ENCODE measurements around the gene CTCF. TPM values are rescaled to one million over a fixed set of nuclear protein-coding genes. Genes with fewer than 3 reads are reported as not detected.

Gene CTCF
- total and polyA plus RNA-seq, 2 experiments from 2014 or later = 35.5 to 46.0 TPM

DNA sequence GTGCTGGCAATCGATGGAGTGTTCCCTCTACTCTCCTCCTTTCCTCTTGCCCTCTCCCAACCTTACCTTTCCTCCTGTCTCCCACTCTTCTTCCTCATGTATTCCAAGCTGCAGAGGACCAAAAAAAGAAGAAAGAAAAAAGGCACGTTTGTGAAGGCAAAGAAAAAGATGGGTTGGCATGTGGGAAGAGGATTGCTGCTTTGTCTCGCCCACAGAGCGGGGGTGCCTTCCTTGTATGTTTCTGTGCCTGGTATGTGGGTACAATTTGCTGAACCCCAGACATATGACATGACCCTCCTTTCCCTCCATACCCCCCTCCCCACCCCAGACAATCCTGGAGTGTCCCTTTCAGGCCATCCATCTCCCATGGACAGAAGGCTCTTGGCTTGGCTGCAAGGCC lies 13.1 kb upstream of the CTCF start:
- H4K20me1 ChIP-seq (ENCODE audit: insufficient read depth, poor library complexity, severe bottlenecking) = no peaks in the 10 kb centered on the region
- H3K27me3 ChIP-seq = no peaks in the 10 kb centered on the region
- no peaks in the 10 kb centered on the region for H3K9me3 ChIP-seq (ENCODE audit: low read depth)
- no peak overlapping the region for H3K27ac ChIP-seq
- TF ChIP-seq, protein P1, sequence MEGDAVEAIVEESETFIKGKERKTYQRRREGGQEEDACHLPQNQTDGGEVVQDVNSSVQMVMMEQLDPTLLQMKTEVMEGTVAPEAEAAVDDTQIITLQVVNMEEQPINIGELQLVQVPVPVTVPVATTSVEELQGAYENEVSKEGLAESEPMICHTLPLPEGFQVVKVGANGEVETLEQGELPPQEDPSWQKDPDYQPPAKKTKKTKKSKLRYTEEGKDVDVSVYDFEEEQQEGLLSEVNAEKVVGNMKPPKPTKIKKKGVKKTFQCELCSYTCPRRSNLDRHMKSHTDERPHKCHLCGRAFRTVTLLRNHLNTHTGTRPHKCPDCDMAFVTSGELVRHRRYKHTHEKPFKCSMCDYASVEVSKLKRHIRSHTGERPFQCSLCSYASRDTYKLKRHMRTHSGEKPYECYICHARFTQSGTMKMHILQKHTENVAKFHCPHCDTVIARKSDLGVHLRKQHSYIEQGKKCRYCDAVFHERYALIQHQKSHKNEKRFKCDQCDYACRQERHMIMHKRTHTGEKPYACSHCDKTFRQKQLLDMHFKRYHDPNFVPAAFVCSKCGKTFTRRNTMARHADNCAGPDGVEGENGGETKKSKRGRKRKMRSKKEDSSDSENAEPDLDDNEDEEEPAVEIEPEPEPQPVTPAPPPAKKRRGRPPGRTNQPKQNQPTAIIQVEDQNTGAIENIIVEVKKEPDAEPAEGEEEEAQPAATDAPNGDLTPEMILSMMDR (IDR thresholded peaks at IDR 0.05; ENCODE audit: poor library complexity) = no peak
- TF ChIP-seq EZH2phosphoT487 (IDR thresholded peaks at IDR 0.05; ENCODE audit: low read depth, severe bottlenecking, unreplicated experiment) (no peak), EZH2 (IDR thresholded peaks at IDR 0.05; ENCODE audit: borderline replicate concordance) (no peak)
- DNase-seq (ENCODE audit: low spot score) = no peak
- no peak overlapping the region for H2AFZ ChIP-seq
- no peak overlapping the region for H3K4me3 ChIP-seq
- WGBS (ENCODE audit: low lambda C conversion rate, missing lambda C conversion rate) = 95% methylated on average over 4 of the region's 4 CpGs
- H3K4me1 ChIP-seq (ENCODE audit: insufficient read depth) = no peaks in the 10 kb centered on the region
- no peaks in the 10 kb centered on the region for H3K9me2 ChIP-seq (replicated peaks; ENCODE audit: insufficient read depth)
- no peaks in the 10 kb centered on the region for H3K36me3 ChIP-seq (replicated peaks; ENCODE audit: insufficient read depth, low read depth)
- no peak overlapping the region for H3K4me2 ChIP-seq
- no peaks in the 10 kb centered on the region for H3K79me2 ChIP-seq

DNA sequence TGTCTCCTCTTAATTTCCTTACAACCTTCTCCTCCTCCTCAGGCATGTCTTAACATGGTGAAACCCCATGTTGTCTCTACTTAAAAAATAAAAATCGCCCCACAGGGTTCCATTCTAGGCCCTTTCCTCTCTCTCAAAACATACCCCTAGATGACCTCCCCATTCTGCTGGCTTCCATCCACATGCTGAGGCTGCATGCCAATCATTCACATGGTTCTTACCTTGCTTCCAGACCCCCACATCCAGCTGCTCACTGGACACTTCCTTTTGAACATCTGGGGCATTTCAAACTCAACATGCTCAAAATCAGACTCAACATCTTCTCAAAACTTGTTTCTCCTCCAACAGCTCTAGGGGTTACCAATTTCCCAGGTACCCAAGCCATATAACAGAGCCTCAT lies 12.4 kb upstream of the CTCF start:
- no peak overlapping the region for H2AFZ ChIP-seq
- H3K4me1 ChIP-seq (ENCODE audit: insufficient read depth) = no peaks in the 10 kb centered on the region
- H3K36me3 ChIP-seq (replicated peaks; ENCODE audit: insufficient read depth, low read depth) = no peaks in the 10 kb centered on the region
- WGBS (ENCODE audit: low lambda C conversion rate, missing lambda C conversion rate) = 92% methylated on average over 1 of the region's 1 CpG
- TF ChIP-seq, protein P1 (IDR thresholded peaks at IDR 0.05; ENCODE audit: poor library complexity) = no peak
- no peak for TF ChIP-seq EZH2 (IDR thresholded peaks at IDR 0.05; ENCODE audit: borderline replicate concordance)
- no peak for TF ChIP-seq EZH2phosphoT487 (IDR thresholded peaks at IDR 0.05; ENCODE audit: low read depth, severe bottlenecking, unreplicated experiment)
- H3K27ac ChIP-seq = no peak overlapping the region
- no peaks in the 10 kb centered on the region for H3K9me2 ChIP-seq (replicated peaks; ENCODE audit: insufficient read depth)
- H3K9me3 ChIP-seq (ENCODE audit: low read depth) = no peaks in the 10 kb centered on the region
- no peaks in the 10 kb centered on the region for H4K20me1 ChIP-seq (ENCODE audit: insufficient read depth, poor library complexity, severe bottlenecking)
- H3K79me2 ChIP-seq = peaks cover 3% of the 10 kb centered on the region
- H3K4me3 ChIP-seq = no peak overlapping the region
- no peaks in the 10 kb centered on the region for H3K27me3 ChIP-seq
- no peak for DNase-seq (ENCODE audit: low spot score)
- no peak overlapping the region for H3K4me2 ChIP-seq

DNA sequence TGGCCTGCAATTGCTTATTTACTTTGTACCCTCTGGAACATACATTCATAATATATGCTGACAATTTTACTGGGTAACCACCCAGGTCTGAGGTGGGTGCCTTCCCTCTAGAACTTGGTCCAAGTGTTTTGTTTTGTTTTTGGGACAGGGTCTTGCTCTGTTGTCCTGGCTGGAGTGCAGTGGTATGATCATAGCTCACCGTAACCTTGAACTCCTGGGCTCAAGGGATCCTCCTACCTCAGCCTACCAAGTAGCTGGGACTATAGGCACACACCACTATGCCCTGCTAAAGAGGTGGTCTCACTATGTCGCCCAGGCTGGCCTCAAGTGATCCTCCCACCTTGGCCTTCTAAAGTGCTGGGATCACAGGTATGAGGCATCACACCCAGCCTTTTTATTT lies 11.2 kb upstream of the CTCF start:
- Histone ChIP-seq H3K9me3 (ENCODE audit: low read depth) (no peaks in the 10 kb centered on the region), H3K27me3 (no peaks in the 10 kb centered on the region), H3K36me3 (replicated peaks; ENCODE audit: insufficient read depth, low read depth) (no peaks in the 10 kb centered on the region), H4K20me1 (ENCODE audit: insufficient read depth, poor library complexity, severe bottlenecking) (no peaks in the 10 kb centered on the region), H3K4me2 (no peak overlapping the region), H2AFZ (no peak overlapping the region), H3K79me2 (peaks cover 3% of the 10 kb centered on the region), H3K9me2 (replicated peaks; ENCODE audit: insufficient read depth) (no peaks in the 10 kb centered on the region), H3K4me3 (no peak overlapping the region), H3K27ac (no peak overlapping the region), H3K4me1 (ENCODE audit: insufficient read depth) (no peaks in the 10 kb centered on the region)
- DNase-seq (ENCODE audit: low spot score) = no peak
- TF ChIP-seq, protein P1 (IDR thresholded peaks at IDR 0.05; ENCODE audit: poor library complexity) = no peak
- no peak for TF ChIP-seq EZH2phosphoT487 (IDR thresholded peaks at IDR 0.05; ENCODE audit: low read depth, severe bottlenecking, unreplicated experiment)
- WGBS (ENCODE audit: low lambda C conversion rate, missing lambda C conversion rate) = 100% methylated on average over 2 of the region's 2 CpGs

DNA sequence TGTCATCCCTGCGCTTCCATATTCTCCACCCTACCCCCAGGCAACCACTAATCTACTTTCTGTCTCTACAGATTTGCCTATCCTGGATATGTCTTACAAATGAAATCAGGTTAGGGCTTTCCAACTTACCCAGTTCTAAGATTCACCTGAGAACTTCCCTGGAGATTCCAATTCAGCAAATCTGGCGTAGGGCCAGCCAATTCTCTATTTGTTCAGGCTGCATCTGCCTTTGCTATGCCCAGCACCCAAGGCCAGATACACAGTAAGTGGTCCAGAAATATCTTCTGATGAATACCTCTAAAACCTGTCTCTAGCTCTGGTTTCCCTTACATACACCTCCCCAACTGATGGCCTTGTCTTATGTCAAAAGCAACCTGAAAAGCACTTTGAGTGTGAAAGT lies 10.4 kb upstream of the CTCF start:
- Histone ChIP-seq H3K4me2 (no peak overlapping the region), H2AFZ (no peak overlapping the region), H3K79me2 (peaks cover 3% of the 10 kb centered on the region), H3K9me2 (replicated peaks; ENCODE audit: insufficient read depth) (no peaks in the 10 kb centered on the region), H3K4me1 (ENCODE audit: insufficient read depth) (no peaks in the 10 kb centered on the region), H3K4me3 (no peak overlapping the region), H3K9me3 (ENCODE audit: low read depth) (no peaks in the 10 kb centered on the region), H4K20me1 (ENCODE audit: insufficient read depth, poor library complexity, severe bottlenecking) (no peaks in the 10 kb centered on the region), H3K36me3 (replicated peaks; ENCODE audit: insufficient read depth, low read depth) (no peaks in the 10 kb centered on the region), H3K27me3 (no peaks in the 10 kb centered on the region), H3K27ac (no peak overlapping the region)
- 98% methylated on average over 2 of the region's 2 CpGs for WGBS (ENCODE audit: low lambda C conversion rate, missing lambda C conversion rate)
- no peak for DNase-seq (ENCODE audit: low spot score)
- TF ChIP-seq EZH2phosphoT487 (IDR thresholded peaks at IDR 0.05; ENCODE audit: low read depth, severe bottlenecking, unreplicated experiment) (no peak), EZH2 (IDR thresholded peaks at IDR 0.05; ENCODE audit: borderline replicate concordance) (no peak)
- TF ChIP-seq, protein P1 (IDR thresholded peaks at IDR 0.05; ENCODE audit: poor library complexity) = no peak
